Epithelial cell of proximal tubule (primary cell): ENCODE data around the gene RBFOX2. TPM values are rescaled to one million over a fixed set of nuclear protein-coding genes. Genes with fewer than 3 reads are reported as not detected.

Experiments
- DNase-seq: peaks from one replicate; pipeline ENCODE4 v3.0.0-alpha.2; 2011; ENCODE audit warnings: low read depth
- H3K4me3 ChIP-seq: 2 replicates; pipeline ENCODE4 v1.5.1; 2011; ENCODE audit warnings: low read depth, mild to moderate bottlenecking, low read length
- total RNA-seq: library from RNA; depleted of rRNA; stranded (reverse); fragments of >200 nt; gene quantifications from 2 replicates; pipeline ENCODE4 v1.2.3, GENCODE V29; 2015
- TF ChIP-seq, protein P1 (sequence below): conservative IDR thresholded peaks from 2 replicates; pipeline ENCODE4 v1.5.1; 2012; ENCODE audit warnings: low read depth, mild to moderate bottlenecking, low read length

Gene RBFOX2
- total RNA-seq, 1 donor from 2014 or later, result 67.0 TPM

DNA sequence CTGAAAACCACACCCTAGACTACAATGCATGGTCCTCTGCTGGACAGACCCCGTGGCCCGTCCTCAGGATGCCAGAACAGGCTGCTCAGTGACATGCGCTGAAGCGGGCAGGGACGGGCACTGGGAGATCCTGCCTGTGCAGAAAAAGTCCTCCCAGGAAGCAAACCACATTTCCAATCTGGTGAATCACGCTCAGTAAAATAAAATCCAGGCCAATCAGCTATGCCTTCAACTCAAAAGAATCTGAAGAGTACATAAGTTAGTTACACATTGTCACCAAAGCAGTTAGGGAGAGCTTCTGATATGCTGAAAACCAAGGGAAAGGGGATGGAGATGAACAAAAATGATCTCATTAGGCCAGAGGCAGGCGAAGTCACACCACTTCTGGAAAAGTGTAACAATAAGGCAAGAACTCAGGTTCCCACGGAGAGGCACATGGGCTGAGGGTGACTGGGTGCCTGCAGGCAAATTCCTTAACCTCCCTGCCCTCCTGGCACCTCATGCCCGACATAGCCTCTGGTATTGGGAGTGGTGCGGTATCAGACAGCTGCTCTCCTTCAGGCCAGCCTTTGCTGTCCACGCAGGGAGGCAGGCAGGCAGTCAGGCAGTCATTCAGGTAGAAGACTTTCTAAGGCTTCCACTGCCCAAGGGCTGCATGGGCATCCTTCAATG lies 244.5 kb downstream of the RBFOX2 start:
- TF ChIP-seq, protein P1, sequence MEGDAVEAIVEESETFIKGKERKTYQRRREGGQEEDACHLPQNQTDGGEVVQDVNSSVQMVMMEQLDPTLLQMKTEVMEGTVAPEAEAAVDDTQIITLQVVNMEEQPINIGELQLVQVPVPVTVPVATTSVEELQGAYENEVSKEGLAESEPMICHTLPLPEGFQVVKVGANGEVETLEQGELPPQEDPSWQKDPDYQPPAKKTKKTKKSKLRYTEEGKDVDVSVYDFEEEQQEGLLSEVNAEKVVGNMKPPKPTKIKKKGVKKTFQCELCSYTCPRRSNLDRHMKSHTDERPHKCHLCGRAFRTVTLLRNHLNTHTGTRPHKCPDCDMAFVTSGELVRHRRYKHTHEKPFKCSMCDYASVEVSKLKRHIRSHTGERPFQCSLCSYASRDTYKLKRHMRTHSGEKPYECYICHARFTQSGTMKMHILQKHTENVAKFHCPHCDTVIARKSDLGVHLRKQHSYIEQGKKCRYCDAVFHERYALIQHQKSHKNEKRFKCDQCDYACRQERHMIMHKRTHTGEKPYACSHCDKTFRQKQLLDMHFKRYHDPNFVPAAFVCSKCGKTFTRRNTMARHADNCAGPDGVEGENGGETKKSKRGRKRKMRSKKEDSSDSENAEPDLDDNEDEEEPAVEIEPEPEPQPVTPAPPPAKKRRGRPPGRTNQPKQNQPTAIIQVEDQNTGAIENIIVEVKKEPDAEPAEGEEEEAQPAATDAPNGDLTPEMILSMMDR, result no peak
- DNase-seq, result peak; percentile 92
- no peak overlapping the region for H3K4me3 ChIP-seq

DNA sequence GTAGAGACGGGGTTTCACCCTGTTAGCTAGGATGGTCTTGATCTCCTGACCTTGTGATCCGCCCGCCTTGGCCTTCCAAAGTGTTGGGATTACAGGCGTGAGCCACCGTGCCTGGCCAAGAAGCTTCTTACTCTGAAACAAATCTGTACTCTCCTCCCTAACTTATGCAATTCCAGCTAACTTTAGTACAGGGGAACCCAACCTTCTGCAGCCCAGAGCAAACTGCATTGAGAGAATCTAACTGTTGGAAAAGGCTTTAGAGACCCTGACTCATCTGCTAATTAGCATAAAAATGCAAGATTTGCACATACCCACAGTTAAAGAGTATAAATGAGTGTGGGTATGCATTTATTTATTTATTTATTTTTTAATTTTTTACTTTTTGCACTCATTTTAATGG lies 246.1 kb downstream of the RBFOX2 start:
- TF ChIP-seq, protein P1, result no peak

DNA sequence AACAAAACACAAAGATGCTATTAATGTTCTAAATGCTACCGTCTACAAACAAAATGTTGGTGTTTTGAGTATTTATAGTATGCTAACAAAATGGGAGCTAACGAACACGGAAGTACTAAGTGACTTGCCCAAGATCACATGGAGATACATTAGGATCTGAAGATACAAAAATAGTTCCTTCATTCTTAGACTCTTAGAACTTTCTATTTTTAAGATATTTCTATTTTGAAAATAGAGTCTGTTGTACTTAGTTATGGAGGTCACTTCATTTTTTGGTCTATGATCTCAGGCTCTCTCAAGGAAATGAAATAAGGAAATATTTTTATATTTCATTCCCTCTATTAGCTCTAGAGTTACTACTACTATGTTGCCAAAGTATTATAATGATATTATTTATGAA lies 246.7 kb downstream of the RBFOX2 start:
- DNase-seq, result no peak
- TF ChIP-seq, protein P1, result no peak
- H3K4me3 ChIP-seq, result no peak overlapping the region

More for the DNA sequence above, 246.1 kb downstream of the RBFOX2 start:
- no peak overlapping the region for H3K4me3 ChIP-seq
- no peak for DNase-seq

DNA sequence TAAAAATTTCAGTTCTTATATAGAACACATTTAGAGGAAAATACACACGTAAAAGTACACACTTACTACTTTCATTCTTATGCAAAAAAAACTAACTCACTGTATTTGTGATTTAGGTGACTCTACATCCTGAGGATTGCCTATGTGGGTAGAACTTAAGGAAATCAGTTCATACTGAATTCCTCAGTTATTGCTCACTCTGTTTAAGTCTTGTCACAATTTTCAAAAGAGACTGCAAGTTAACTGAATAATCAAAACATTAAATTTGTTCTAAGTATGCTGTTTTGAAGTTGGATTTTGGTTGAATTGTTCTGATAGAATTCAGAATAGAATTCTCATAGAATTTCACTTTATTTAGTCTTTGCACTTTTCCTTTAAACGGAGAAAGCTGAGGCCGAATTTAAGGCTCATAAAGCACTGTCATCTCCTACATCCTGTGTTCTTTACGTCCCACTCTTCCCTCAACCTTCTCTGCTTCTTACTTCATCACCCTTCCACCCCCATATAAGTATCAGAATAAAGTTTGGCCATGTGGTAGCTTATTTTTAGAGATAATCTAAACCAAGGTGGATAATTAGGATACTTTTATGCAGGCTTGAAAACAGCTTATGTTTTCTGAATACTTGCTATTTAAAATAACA lies 251.2 kb downstream of the RBFOX2 start:
- TF ChIP-seq, protein P1, result no peak
- no peak for DNase-seq
- H3K4me3 ChIP-seq, result no peak overlapping the region

DNA sequence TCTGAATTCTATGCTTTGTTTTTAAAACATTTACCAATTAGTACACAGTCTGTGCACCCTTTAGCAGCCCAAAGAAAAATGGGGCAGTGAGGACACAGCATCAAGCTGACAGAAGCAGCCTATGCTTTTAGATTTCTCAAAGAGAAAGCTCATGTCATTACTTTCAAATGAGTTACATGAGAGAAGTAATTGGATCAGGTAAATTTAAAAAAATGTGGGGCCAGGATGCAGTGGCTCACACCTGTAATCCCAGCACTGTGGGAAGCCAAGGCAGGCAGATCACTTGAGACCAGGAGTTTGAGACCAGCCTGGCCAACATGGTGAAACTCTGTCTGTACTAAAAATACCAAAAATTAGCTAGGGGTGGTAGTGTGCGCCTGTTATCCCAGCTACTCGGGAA lies 253.3 kb downstream of the RBFOX2 start:
- TF ChIP-seq, protein P1, result no peak
- no peak overlapping the region for H3K4me3 ChIP-seq
- no peak for DNase-seq

DNA sequence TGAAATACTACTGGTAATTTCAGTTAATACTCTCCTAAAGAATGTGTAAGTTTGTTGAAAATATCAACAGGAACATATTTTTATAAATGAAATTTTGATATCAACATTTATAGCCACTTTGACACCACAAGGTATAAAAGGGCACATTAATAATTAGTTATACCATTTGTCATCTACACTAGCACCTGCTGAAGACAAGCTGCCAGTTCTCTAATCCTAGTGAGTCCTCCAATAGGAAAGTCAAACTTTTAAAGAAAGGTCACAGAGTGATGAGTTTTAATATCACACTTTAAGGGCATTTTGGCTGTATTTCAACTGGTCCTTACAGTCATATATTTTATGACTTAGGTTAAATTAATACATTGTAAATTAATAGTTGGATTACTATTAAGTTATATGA lies 258.6 kb downstream of the RBFOX2 start:
- no peak overlapping the region for H3K4me3 ChIP-seq
- TF ChIP-seq, protein P1, result no peak
- DNase-seq, result no peak
